ENCODE data around the gene AP3B2.

DNA sequence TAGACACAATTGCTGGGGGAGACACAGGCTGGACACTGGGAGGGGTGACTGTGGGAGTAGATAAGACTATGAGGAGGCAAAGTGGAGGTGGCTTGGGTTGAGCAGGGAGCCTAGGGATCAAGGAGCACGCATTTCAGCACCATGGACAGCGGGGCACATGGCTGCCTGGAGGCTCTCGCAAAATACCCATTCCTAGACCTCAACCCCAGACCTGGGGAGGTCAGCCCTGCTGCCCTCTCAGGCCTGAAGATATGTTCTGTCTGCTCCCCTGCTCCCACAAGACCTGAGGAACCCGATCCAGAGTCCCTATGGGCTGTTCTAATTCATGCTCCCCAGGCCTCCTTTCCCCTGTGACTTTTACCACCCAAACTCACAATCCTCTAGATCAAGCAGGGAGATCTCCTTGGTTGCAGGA, 46.5 kb downstream of the AP3B2 start:
- TF ChIP-seq CTCF (IDR thresholded peaks at IDR 0.05; ENCODE audit: low read depth, low read length, missing input control) (no peak), SP1 (IDR thresholded peaks at IDR 0.05) (no peak), RAD21 (IDR thresholded peaks at IDR 0.05) (no peak), REST (IDR thresholded peaks at IDR 0.05) (peak; percentile 100), EGR1 (IDR thresholded peaks at IDR 0.05; ENCODE audit: low read depth in 2 of 2) (no peak), GABPA (IDR thresholded peaks at IDR 0.05 in 1 of 2, conservative IDR thresholded peaks at IDR 0.05 in 1 of 2) (no peak), TAF1 (conservative IDR thresholded peaks at IDR 0.05) (no peak)
- TF ChIP-seq, protein P1, sequence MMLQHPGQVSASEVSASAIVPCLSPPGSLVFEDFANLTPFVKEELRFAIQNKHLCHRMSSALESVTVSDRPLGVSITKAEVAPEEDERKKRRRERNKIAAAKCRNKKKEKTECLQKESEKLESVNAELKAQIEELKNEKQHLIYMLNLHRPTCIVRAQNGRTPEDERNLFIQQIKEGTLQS (IDR thresholded peaks at IDR 0.05): no peak

All from liver (tissue), 3 donors.